Right renal cortex interstitium (tissue), 3 donors: ENCODE results near the gene STIM2. TPM values are rescaled to one million over a fixed set of nuclear protein-coding genes. Genes with fewer than 3 reads are reported as not detected.
"Not testable (repeated sequence)": the region's sequence is repeated elsewhere in the genome, so short reads cannot be mapped to it uniquely, and the experiment has no call there.

ENCODE experiments used
- DNase-seq, 3 donors: peaks; one replicate each; pipeline ENCODE4 v3.0.0-alpha.2; 2013; ENCODE audit warnings: low read depth in 3 of 3, low spot score in 2 of 3
- polyA plus RNA-seq, 3 donors: library from polyadenylated mRNA; unstranded; fragments of 120-200 nt; gene quantifications; one replicate each; pipeline ENCODE4 v1.2.1, GENCODE V29; 2013; ENCODE audit not compliant: insufficient read length in 3 of 3

STIM2 gene
- polyA plus RNA-seq, 3 donors = 37.5 to 40.3 (median 38.7) TPM

GRCh38 chr4:27022963-27023362 is 162.3 kb downstream of the STIM2 start:
- DNase-seq = no peak

GRCh38 chr4:27023366-27023765 is 162.7 kb downstream of the STIM2 start:
- no peak for DNase-seq

GRCh38 chr4:27024805-27025204 is 164.2 kb downstream of the STIM2 start:
- DNase-seq = no peak

- DNase-seq = no peak
Measured at GRCh38 chr4:27027428-27027827, 166.8 kb downstream of the STIM2 start.

GRCh38 chr4:27035127-27035526 is 174.5 kb downstream of the STIM2 start:
- not testable (repeated sequence) for DNase-seq

- DNase-seq = no peak
Measured at GRCh38 chr4:27040356-27040755, 179.7 kb downstream of the STIM2 start.

GRCh38 chr4:27042411-27042810 is 181.8 kb downstream of the STIM2 start:
- DNase-seq = no peak

GRCh38 chr4:27043200-27043599 is 182.6 kb downstream of the STIM2 start:
- no peak for DNase-seq

- DNase-seq = no peak
Measured at GRCh38 chr4:27046851-27047250, 186.2 kb downstream of the STIM2 start.

GRCh38 chr4:27048429-27049238 is 188.0 kb downstream of the STIM2 start:
- DNase-seq = peak in 2 of 3 donors; percentile 25 to 29

- no peak for DNase-seq
Measured at GRCh38 chr4:27049239-27049829, 188.7 kb downstream of the STIM2 start.

- no peak for DNase-seq
Measured at GRCh38 chr4:27050731-27051130, 190.1 kb downstream of the STIM2 start.

- DNase-seq = no peak
Measured at GRCh38 chr4:27055221-27055760, 194.7 kb downstream of the STIM2 start.

GRCh38 chr4:27056281-27056680 is 195.6 kb downstream of the STIM2 start:
- DNase-seq = no peak

GRCh38 chr4:27057053-27057452 is 196.4 kb downstream of the STIM2 start:
- DNase-seq = no peak

- DNase-seq = no peak
Measured at GRCh38 chr4:27057662-27058061, 197.0 kb downstream of the STIM2 start.

- DNase-seq = no peak
Measured at GRCh38 chr4:27058819-27059406, 198.3 kb downstream of the STIM2 start.

GRCh38 chr4:27059446-27059845 is 198.8 kb downstream of the STIM2 start:
- no peak for DNase-seq

GRCh38 chr4:27062256-27062655 is 201.6 kb downstream of the STIM2 start:
- no peak for DNase-seq

- no peak for DNase-seq
Measured at GRCh38 chr4:27066591-27066990, 205.9 kb downstream of the STIM2 start.

- DNase-seq = no peak
Measured at GRCh38 chr4:27068151-27068867, 207.7 kb downstream of the STIM2 start.
